ENCODE results near the gene ANAPC4. TPM values are rescaled to one million over a fixed set of nuclear protein-coding genes. Genes with fewer than 3 reads are reported as not detected.

The ANAPC4 gene
- total RNA-seq, 1 donor from 2014 or later: 19.2 TPM

GRCh38 chr4:25466966-25467697, 90.1 kb downstream of the ANAPC4 start:
- peak overlapping the region; percentile 43 for H2AFZ ChIP-seq (ENCODE audit: low read depth, low read length)
- no peak for FAIRE-seq
- no peak overlapping the region for H3K4me3 ChIP-seq (ENCODE audit: insufficient read depth, low read depth, low read length)
- H3K4me2 ChIP-seq (ENCODE audit: low read length): no peak overlapping the region
- TF ChIP-seq CTCF (IDR thresholded peaks at IDR 0.05; ENCODE audit: insufficient read depth, low read depth, low read length) (no peak), EZH2 (IDR thresholded peaks at IDR 0.05; ENCODE audit: insufficient read depth, low read length) (no peak)
- no peaks in the 10 kb centered on the region for H4K20me1 ChIP-seq (ENCODE audit: insufficient read depth, low read length)
- H3K9ac ChIP-seq (ENCODE audit: low read length): no peak overlapping the region
- no peaks in the 10 kb centered on the region for H3K4me1 Mint-ChIP-seq (ENCODE audit: low read depth, unreplicated experiment)
- H3K79me2 ChIP-seq (ENCODE audit: insufficient read depth, low read length): no peaks in the 10 kb centered on the region
- H3K27me3 ChIP-seq (ENCODE audit: insufficient read depth, low read length): no peaks in the 10 kb centered on the region
- no peak overlapping the region for H3K4me3 Mint-ChIP-seq (ENCODE audit: unreplicated experiment)
- H3K36me3 ChIP-seq (ENCODE audit: insufficient read depth, low read length): no peaks in the 10 kb centered on the region
- H3K27me3 Mint-ChIP-seq (ENCODE audit: low read depth, unreplicated experiment): peaks cover 15% of the 10 kb centered on the region
- peaks cover 4% of the 10 kb centered on the region for H3K9me3 Mint-ChIP-seq (ENCODE audit: unreplicated experiment)
- no peaks in the 10 kb centered on the region for H3K9me3 ChIP-seq (ENCODE audit: insufficient read depth, low read depth, low read length)
- H3K4me1 ChIP-seq (ENCODE audit: insufficient read depth, low read length): no peaks in the 10 kb centered on the region
- H3K36me3 Mint-ChIP-seq (ENCODE audit: low read depth, unreplicated experiment): no peaks in the 10 kb centered on the region
- no peak overlapping the region for H3K27ac Mint-ChIP-seq (ENCODE audit: unreplicated experiment)
- no peak overlapping the region for H3K27ac ChIP-seq (ENCODE audit: low read depth, low read length)
- DNase-seq (ENCODE audit: low read depth): peak; percentile 6

- no peaks in the 10 kb centered on the region for H3K36me3 ChIP-seq (ENCODE audit: insufficient read depth, low read length)
- no peak overlapping the region for H2AFZ ChIP-seq (ENCODE audit: low read depth, low read length)
- H3K4me3 Mint-ChIP-seq (ENCODE audit: unreplicated experiment): no peak overlapping the region
- H3K27me3 Mint-ChIP-seq (ENCODE audit: low read depth, unreplicated experiment): peaks cover 15% of the 10 kb centered on the region
- no peak overlapping the region for H3K27ac ChIP-seq (ENCODE audit: low read depth, low read length)
- H3K79me2 ChIP-seq (ENCODE audit: insufficient read depth, low read length): no peaks in the 10 kb centered on the region
- H3K27ac Mint-ChIP-seq (ENCODE audit: unreplicated experiment): no peak overlapping the region
- no peaks in the 10 kb centered on the region for H3K4me1 Mint-ChIP-seq (ENCODE audit: low read depth, unreplicated experiment)
- no peaks in the 10 kb centered on the region for H3K27me3 ChIP-seq (ENCODE audit: insufficient read depth, low read length)
- H3K9me3 ChIP-seq (ENCODE audit: insufficient read depth, low read depth, low read length): no peaks in the 10 kb centered on the region
- DNase-seq (ENCODE audit: low read depth) (no peak), FAIRE-seq (no peak)
- H3K4me3 ChIP-seq (ENCODE audit: insufficient read depth, low read depth, low read length): no peak overlapping the region
- H3K36me3 Mint-ChIP-seq (ENCODE audit: low read depth, unreplicated experiment): no peaks in the 10 kb centered on the region
- H4K20me1 ChIP-seq (ENCODE audit: insufficient read depth, low read length): no peaks in the 10 kb centered on the region
- H3K4me2 ChIP-seq (ENCODE audit: low read length): no peak overlapping the region
- peaks cover 4% of the 10 kb centered on the region for H3K9me3 Mint-ChIP-seq (ENCODE audit: unreplicated experiment)
- H3K9ac ChIP-seq (ENCODE audit: low read length): no peak overlapping the region
- no peaks in the 10 kb centered on the region for H3K4me1 ChIP-seq (ENCODE audit: insufficient read depth, low read length)
- no peak for TF ChIP-seq EZH2 (IDR thresholded peaks at IDR 0.05; ENCODE audit: insufficient read depth, low read length)
- TF ChIP-seq CTCF (IDR thresholded peaks at IDR 0.05; ENCODE audit: insufficient read depth, low read depth, low read length): no peak
These were observed 90.8 kb downstream of the ANAPC4 start for GRCh38 chr4:25467843-25468242.

Other genes starting within 250 kb of the ANAPC4 start
- gene SEPSECS, start 216.8 kb upstream of the ANAPC4 start, total RNA-seq: 3.8 and 4.2 TPM in 2 replicates
- gene PI4K2B, start 143.2 kb upstream of the ANAPC4 start, total RNA-seq: 15.4 and 15.7 TPM in 2 replicates
- 9.7 and 10.2 TPM in 2 replicates for gene ZCCHC4, start 64.5 kb upstream of the ANAPC4 start, total RNA-seq